Measurements from ENCODE around the gene PLXNB1. TPM values are rescaled to one million over a fixed set of nuclear protein-coding genes. Genes with fewer than 3 reads are reported as not detected.

PLXNB1 gene
- total and polyA plus RNA-seq, 10 of the 15 experiments (the other 5 are each of a cell fraction or from before 2014, with no cell fraction given): 0.18 to 15.1 (median 5.3) TPM

GRCh38 chr3:48446425-48447193, 16.7 kb upstream of the PLXNB1 start, which contains the start of gene ATRIP:
ATRIP (plus strand) TSS chr3:48446737; CDS start chr3:48446846, 109 bp downstream.
- peak within 1 kb of the TSS; percentile 74 for H3K4me3 ChIP-seq
- peak within 1 kb of the TSS; percentile 75 for H3K4me2 ChIP-seq (ENCODE audit: control insufficient read depth, insufficient read depth)
- intact Hi-C loops (cut with micrococcal nuclease; ENCODE audit: unreplicated experiment) (loop anchor here (5.0 kb wide), 2 partner anchors 61 to 111 kb away; partner anchors contain the start of gene PFKFB4), in situ Hi-C loops (cut with MboI) (no loop called here)
- no peak for FAIRE-seq
- H3K27me3 ChIP-seq (replicated peaks in 1 of 2; ENCODE audit: control insufficient read depth in 2 of 2, insufficient read depth in 2 of 2, low read length in 1 of 2): no peaks in the 10 kb centered on the region
- no peaks in the 10 kb centered on the region for H3K9me3 ChIP-seq (replicated peaks; ENCODE audit: control insufficient read depth, insufficient read depth, low read length)
- peaks cover 0 to 3% of the 10 kb centered on the region in 2 experiments; a peak in 3 of 4 replicates for H3K36me3 ChIP-seq (ENCODE audit: control insufficient read depth in 2 of 2, insufficient read depth in 2 of 2, low read length in 1 of 2)
- SMC1A ChIA-PET (ENCODE audit: uncharacterized antibody, unreplicated experiment): interaction anchor here (1.0 to 3.3 kb wide), 6 partner anchors 9 to 109 kb away, joined by 3 to 16 read pairs (median 4); no protein-coding TSS in a partner anchor
- peak within 1 kb of the TSS; percentile 87 for H3K9ac ChIP-seq (ENCODE audit: control insufficient read depth, insufficient read depth, low read length)
- H3K79me2 ChIP-seq (ENCODE audit: control insufficient read depth, insufficient read depth, low read length): peaks cover 35% of the 10 kb centered on the region
- H2AFZ ChIP-seq (ENCODE audit: control insufficient read depth, low read depth, low read length): peak within 1 kb of the TSS; percentile 91
- H4K20me1 ChIP-seq (ENCODE audit: control insufficient read depth, insufficient read depth): no peaks in the 10 kb centered on the region
- no TSS peak for BruUV-seq (replicated peaks)
- H3K27ac ChIP-seq (ENCODE audit: control insufficient read depth, insufficient read depth): peak within 1 kb of the TSS; percentile 72
- RAD21 ChIA-PET (ENCODE audit: unreplicated experiment): interaction anchor here (0.7 to 2.6 kb wide), 6 partner anchors 11 to 189 kb away, joined by 3 to 20 read pairs (median 6); partner anchors contain the start of genes PFKFB4 and SLC26A6
- POLR2A ChIA-PET: interaction anchor here (0.6 to 2.2 kb wide), 12 partner anchors 9 to 983 kb away, joined by 3 to 9 read pairs (median 4); partner anchors contain the start of genes NICN1, QRICH1 and SLC26A6
- WGBS (ENCODE audit: insufficient coverage, insufficient replicate concordance, low lambda C conversion rate, missing lambda C conversion rate): 2% methylated on average over 87 of the region's 91 CpGs
- CTCF ChIA-PET: interaction anchor here (0.6 to 5.8 kb wide), 9 partner anchors 10 to 116 kb away, joined by 3 to 69 read pairs (median 4); partner anchors contain the start of gene PFKFB4
- ATAC-seq: peak; percentile 96
- DNase-seq (ENCODE audit: low read depth, low spot score): no peak
- peaks cover 13% of the 10 kb centered on the region for H3K4me1 ChIP-seq (ENCODE audit: control insufficient read depth, insufficient read depth, low read length)
- TF ChIP-seq JUND (IDR thresholded peaks at IDR 0.05; ENCODE audit: low read depth, low read length) (no peak), IRF4 (IDR thresholded peaks at IDR 0.05; ENCODE audit: low read depth, low read length) (no peak), IKZF1 (conservative IDR thresholded peaks at IDR 0.05) (peak; percentile 73), DPF2 (IDR thresholded peaks at IDR 0.05) (peak; percentile 86; the same call in 1 of the 2 replicates), RELB (IDR thresholded peaks at IDR 0.05; ENCODE audit: low read depth) (peak; percentile 87), ZSCAN29 (IDR thresholded peaks at IDR 0.05) (no peak), ZNF592 (IDR thresholded peaks at IDR 0.05) (no peak), RCOR1 (conservative IDR thresholded peaks at IDR 0.05; ENCODE audit: low read depth, low read length) (no peak), RB1 (IDR thresholded peaks at IDR 0.05; ENCODE audit: borderline replicate concordance) (peak; percentile 97), SREBF1 (IDR thresholded peaks at IDR 0.05; ENCODE audit: low read length) (no peak), E2F8 (IDR thresholded peaks at IDR 0.05; ENCODE audit: low read depth, partially characterized antibody) (no peak)
